CD4-positive, alpha-beta T cell treated with Interferon gamma for 1 hour (primary cell): ENCODE measurements around the gene APH1B.

Experiments used
- DNase-seq: peaks from one replicate; pipeline ENCODE4 v3.0.0-alpha.2; 2020

APH1B gene

DNA sequence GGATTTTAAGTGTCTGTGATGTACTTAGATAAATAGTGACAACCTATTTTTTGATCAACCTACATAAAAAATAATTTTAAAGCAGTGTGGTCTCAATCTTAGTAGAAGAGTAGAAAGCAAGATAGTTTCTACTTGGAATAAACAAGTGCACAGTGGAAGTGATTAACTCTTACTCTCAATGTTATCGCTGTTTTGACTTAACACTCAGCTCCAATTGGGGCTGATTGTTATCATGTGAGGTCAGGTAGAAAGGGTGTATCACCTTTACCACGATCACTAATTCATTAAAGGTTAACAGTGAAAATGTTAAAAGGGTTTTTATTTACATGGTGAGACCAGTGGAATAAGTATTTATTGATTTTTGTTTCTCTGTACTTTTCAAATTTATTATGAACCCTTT is 22.4 kb upstream of the APH1B start:
- DNase-seq: no peak

DNA sequence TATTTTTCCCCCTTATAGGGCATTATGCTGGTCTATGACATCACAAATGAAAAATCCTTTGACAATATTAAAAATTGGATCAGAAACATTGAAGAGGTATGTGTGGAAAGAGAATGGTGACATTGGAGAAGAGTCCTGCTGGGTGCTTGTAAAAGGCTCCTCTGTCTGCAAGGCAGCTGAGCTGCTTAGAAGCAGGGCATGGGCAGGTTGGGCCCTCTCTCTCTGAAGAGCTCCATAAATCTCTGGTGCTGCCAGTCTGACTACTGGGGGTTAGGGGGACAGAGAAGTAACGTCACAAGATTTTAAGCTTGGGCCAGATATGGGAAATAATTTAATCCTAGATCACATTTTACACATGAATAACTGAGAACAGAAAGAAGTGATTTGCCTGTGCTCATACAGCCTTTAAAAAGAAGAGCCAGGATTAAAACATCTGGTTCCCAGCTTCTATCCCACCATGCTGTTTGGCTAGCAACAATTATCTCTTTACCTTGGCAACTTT is 21.9 kb upstream of the APH1B start:
- no peak for DNase-seq

DNA sequence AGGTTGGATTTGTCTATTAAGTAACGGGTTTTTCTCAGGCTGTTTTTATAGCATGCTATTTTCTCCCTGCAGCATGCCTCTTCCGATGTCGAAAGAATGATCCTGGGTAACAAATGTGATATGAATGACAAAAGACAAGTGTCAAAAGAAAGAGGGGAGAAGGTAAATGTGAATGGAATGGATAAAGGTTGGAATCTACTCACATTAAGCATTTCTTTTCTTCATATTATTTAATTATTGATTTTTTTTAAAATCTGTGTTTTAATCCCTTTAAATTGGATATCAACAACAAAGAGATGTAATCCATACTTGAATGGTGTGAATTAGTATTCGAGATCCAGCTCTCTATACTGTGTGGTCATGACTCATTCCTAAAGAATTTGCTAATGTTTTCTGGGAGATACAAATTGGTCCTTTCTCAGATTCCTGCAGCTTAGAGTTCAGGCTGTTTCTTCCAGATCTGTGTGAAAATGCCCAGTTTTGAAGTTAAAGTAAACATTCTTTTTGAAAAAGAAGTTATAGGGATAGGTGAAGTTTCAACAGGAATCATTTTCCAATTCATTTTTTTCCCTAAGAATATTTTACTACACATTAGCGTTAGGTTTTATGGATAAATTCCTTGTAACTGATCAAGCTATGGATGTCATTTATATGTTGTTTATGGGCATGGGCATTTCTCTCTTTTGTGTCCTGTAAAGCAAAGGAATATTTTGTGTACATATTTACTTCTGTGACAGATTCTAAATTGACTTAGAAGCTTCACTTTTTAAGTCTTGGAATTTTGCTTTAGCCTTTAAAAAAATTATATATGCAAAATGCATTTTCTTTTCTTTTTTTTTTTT is 20.8 kb upstream of the APH1B start:
- DNase-seq: no peak

DNA sequence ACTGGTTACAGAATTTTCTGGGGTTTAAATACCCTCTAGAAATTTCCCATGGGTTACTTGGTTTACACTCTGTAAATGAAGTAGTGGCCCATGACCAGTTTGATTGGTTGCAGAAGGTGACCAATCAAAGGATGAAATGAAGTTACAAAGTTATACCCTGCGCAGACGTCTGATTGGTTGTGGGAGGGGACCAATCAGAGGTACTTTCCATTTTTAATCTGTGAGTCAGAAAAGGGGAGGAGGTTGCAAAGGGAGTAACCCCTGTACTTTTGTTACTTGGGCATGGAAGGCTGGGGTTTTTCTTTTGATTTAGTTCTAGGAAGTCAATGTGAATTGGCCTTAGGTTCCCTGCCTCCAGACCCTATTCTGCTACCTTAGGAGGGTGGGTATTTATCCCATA is 18.7 kb upstream of the APH1B start:
- no peak for DNase-seq

DNA sequence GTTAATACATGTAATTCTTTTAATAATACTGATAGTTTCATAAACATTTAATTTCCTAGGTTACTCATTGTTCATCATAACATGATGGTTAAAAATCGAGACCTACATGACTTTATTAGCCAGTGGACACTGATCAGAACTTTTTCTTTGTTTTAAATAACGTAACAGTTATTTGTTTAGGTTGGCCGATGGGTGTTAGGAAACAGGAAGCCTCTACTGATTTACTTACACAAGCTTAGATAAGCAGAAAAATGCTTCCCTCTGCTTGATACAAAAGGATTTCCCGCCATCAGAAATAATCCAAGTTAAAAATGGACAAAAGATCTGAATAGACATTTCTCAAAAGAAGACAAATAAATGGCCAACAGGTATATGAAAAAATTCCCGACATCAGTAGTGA is 16.6 kb upstream of the APH1B start:
- no peak for DNase-seq

DNA sequence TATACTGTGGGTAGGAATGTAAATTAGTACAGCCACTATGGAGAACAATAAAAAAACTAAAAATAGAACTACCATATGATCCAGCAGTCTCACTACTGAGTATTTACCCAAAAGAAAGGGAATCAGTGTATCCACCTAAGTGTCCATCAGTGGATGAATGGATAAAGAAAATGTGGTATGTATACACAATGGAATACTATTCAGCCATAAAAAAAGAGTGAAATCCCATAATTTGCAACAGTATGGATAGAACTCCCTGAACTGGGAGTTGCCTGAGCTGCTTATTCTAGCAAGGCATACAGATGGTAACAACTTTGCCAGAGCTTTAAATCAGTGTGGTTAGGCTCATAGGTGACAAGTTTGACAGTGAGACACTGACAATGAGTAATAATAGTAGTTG is 16.1 kb upstream of the APH1B start:
- DNase-seq: no peak

DNA sequence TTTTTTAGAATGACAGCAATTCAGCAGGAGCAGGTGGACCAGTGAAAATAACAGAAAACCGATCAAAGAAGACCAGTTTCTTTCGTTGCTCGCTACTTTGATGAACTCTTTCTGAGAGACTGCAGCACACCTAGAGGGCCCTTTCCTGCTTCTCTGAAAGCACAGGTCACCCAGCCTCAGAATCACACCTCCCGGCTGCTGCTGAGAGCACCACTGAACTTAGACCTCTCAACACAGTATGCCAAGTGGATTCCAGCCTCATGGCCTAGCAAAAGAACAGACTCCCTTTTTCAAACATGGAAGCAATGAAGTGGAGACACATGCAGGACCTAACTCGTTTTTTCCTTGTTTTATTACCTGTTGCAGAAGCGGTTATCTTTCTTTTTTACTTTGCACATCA is 13.9 kb upstream of the APH1B start:
- DNase-seq: no peak

DNA sequence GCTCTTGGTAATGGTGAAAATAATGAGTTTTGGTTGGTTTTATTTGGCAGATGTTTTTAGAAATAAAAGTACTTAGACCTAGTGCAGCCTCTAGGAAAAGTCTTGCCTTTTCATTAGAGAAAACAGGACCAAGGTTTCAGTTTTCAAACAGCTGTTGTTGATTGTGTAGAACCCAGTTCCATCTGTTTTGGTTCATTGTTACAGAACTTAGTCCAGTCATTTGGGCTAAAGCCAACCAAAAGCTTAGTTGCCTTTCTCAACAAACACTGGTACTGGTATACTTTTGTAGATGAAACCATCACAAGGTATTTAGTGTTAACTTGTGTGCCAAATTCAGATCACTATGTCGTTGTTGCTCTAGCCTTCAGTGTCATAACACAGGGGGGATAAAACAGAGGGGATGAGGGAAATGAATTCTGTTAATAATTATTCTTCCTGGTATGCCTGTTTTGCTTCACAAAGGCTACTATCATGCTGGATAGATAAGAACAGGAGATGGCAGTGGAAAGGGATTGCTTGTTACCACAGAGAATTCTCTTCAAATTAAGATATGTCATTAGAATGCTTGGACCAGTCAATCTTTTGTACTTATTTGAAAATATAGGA is 12.6 kb upstream of the APH1B start:
- DNase-seq: no peak

DNA sequence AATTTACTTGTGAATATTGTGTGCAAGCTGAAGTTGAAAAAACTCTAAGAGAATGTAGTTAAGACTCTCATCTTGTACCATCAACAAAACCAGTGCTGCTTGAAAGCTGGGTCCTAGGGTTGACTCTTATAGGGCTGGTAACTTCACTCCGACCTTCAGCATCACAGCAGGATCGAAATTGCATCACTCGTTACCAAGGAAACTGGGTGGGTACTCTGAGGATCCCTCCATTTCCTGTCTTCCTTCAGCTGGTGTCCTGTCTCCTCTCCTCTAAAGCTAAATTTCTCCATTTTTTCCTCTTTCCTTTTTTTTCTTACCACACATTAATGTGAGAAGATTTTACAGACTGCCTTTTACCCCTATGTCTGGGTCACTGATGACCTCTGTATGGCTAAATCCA is 3.0 kb upstream of the APH1B start:
- peak; percentile 3 for DNase-seq

DNA sequence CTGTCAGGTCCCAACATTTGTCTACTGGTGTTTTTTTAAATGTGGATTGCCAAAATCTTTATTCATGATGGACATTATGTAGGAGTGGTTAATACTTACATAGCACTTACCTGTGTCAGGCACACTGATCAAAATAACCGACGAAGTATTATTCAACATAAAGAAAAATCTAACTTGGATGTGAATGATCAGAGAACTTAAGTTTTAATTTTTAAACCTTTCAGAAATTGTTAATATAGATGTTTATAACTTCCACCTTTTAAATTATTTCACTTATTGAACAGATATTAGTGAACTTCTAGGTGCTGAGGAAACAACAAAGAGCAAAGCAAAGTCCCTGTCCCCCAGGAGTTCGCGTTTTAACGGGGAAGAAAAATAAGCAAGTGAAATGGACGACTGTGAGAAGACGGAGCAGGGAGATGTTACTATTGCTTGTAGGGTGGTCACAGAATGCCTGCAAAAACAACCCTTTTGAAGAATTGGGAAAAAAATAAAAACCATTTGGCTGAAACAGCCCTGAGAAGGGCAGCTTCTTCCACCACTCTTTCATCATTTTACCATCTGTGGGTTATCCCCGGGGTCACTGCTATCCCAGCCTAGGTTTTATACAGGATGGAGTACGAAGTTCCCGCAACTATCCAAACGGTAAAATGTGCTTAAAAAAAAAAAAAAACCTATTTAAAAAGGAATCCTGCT is 915 bp upstream of the APH1B start:
- DNase-seq: no peak

DNA sequence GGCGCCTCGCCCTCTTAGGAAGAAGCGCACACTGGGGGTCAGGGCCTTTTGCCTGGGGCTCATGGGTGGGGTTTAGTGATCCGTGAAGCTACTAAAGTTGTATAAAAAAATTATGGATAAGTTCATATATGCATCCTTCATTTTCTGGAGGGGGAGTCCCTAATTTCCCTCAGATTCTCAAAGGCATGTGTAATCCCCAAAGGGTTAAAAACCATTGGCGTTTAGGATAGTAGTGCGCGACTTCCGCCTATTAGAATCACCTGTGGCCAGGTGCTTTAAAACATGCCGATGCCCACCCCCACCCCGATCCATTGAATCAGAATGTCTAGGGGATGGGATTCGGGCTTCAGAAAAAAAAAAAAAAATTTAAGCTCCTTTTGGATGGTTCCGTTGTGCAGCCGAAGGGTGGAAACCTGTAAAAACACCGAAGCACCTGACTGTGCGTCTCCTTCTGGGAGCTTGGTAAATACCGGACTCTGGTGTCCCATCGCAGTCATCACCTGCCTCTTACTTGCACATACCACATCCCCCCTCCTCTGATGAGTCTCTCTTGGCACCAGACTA is 570 bp downstream of the APH1B start:
- DNase-seq: no peak

DNA sequence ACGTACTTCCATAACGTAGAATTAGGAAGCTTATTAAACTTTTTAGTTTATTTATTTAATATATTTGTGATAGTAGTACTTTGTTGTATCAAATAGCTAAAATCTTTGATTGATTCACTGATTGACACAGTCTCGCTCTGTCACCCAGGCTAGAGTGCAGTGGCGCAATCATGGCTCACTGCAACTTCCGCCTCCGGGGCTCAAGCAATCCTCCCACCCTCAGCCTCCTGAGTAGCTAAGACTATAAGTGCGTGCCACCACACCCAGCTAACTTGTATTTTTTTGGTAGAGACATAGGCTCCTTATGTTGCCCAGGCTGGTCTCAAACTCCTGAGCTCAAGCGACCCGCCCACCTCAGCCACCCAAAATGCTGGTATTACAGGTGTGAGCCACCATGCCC is 5.7 kb downstream of the APH1B start:
- DNase-seq: peak; percentile 49

DNA sequence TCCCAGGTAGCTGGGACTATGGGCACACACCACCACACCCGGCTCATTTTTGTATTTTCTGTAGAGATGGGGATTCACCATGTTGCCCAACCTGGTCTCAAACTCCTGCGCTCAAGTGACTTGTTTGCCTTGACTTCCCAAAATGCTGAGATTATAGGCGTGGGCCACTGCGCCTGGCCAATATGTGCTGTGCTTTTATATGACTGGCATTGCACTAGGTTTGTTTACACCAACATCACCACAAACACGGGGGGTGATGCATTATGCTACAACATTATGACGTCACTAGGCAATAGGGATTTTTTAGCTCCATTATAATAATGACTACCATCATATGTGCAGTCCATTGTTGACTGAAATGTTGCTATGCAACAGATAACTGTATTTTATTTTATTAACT is 6.9 kb downstream of the APH1B start:
- no peak for DNase-seq

DNA sequence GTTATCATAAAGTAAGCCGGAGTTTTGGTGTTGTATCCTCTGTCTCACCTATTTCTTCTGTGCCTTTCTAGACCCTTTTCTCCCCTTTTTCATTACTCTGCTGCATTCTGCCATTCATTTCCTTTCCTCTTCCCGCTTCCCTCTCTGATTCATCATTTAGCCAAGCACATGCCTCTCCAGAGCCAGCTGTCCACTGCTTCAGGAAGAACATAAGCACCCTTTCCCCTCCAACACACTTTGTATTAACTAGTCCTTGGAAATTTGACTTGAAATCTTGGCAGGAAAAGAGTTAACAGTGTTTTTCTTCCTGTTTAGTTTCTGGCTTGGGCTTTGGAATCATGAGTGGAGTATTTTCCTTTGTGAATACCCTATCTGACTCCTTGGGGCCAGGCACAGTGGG is 9.7 kb downstream of the APH1B start:
- DNase-seq: no peak

DNA sequence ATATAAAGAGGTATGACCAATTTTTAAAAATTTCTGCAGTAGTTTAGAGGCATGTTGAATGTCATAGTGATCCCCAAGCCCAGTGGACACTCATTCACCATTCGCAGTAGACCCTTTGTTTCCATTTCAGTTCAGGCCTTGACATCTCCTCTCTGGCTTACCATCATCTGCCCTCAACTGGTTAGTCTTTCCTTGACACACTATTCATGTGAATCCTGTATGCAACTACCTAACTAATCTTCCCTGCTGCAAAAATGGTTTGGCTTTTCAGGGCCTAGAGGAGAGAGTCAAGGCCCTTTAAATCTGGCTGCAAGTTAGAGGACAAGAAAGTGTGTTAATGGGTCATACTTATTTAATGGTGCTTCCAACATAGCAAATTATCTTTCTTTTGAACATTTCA is 10.9 kb downstream of the APH1B start:
- DNase-seq: no peak

DNA sequence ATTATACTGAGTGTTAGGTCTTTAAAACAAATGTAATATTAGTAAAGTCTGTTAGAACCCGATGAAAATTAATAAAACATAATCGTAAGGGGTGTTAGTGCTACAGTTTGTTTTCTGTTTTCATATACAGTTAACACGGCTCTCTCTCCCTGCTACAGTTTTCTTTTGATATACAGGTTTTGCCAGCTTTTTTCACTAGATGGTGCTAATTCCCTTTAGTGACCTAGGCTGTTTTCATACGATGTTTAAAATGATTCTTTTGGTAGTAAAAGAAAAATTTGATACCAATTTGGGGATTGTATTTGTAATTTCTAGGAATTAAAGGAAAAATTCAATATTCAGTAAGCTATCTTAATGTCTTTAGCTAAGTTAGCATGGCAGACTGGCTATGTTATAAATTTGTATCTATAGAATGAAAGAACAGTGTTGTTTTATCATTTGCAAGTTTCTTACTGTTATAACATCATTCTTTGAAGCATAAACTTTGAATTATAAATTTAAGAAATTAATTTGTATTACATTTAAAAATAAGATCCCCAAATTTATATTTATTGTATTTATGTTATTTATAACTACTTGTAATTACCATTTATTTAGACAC is 11.5 kb downstream of the APH1B start:
- DNase-seq: no peak

DNA sequence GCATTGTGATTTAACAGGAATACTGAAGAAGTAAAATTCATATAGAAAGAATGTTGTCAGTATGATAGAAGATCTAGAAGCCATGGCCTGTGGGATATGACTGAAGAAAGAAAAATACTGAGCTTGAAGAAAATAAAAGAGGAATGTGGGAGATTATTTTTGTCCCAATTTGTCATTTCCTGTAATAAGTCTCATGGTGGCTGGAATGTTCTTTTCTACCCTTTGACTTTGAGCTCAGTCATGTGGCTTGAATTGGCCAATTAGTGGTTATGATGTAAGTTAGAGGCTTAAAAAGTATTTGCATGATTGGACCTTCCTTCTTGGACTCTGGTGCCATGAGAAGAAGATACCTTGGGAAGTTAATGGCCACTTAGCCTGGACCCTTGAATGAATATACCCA is 14.1 kb downstream of the APH1B start:
- DNase-seq: no peak

DNA sequence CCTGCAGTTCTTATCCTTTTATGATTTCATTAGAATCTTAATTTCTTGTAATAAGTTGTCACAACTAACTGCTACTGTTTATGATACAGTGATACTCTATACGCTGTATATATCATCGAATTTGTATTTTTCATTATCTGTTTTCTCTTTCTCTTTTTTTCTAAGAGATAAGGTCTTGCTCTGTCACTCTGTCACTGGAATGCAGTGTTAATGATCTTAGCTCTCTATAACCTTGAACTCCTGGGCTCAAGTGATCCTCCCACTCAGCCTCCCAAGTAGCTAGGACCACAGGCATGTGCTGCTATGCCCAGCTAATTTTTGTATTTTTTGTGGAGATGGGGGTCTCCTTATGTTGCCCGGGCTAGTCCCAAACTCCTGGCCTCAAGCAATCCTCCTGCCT is 14.8 kb downstream of the APH1B start:
- no peak for DNase-seq

DNA sequence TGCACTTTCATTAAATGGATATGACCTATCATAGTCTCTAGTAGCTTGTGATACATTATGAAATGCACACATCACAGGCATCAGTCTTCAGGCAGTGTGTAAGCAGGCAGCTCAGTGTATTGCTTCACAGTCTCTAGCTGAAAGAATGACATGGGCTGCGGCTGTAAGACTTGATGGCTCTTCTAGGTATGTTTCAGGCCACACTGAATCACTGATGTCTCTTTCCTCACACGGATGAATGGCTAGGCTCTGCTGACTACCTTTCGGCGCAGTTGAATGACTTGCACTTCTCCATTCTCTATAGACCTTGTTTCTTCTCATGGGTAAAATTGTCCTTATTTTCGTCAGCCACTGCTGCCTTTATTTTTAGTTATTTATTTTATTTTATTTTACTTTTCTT is 15.4 kb downstream of the APH1B start:
- no peak for DNase-seq

DNA sequence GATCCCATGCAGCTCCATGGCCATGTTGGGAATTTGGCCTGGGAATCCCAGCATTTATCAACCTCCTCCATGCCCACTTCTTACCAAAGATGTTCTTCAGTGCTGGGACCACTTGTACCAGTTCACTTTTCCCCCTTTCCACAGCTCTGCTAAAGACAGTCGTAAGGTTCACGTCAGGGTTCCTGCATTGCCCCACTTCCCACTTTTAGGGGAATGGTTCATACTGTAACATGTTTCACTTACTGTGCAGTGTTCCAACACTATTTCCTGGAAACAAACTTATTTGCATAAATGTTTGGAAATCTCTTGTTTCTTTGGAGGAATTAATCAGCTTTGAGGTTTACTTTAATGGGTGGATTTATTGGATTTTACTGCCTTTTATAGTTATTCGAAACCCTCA is 17.0 kb downstream of the APH1B start:
- no peak for DNase-seq

DNA sequence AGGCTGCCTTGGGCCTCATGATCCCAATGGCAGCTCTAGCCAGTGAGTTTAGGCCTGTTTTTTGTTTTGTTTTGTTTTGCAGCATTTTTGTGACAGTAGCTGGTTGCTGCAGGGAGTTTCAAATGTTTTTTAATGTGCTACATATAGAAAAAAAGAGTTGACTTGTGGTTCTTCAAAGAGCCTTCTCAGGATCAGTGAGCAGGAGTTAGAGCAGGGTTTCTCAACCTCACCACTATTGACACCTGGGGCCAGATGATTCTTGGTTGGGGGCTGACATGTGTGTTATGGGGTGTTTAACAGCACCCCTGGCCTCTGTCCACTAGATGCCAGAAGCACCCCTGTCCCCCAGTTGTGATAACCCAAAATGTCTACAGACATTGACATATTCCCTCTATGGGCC is 17.9 kb downstream of the APH1B start:
- DNase-seq: no peak

DNA sequence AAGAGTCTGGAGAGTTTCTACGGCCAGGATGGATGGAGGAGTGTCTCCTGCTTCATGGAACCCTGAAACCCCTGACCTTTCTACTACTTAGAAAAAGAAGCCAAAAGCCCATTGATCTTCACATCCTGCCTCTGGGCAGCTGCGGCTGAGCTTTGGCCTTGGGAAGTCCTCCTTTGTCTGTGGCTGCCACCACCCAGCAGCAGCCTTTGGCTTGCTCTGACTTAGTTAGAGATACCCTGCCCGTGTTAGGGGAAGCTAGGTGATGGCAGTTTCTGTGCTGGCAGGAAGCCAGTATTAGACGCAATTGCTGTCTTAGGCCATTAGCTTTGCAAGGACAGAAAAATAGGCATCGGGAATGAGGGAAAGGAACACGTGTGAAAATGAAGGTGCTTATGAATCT is 18.8 kb downstream of the APH1B start:
- DNase-seq: no peak

DNA sequence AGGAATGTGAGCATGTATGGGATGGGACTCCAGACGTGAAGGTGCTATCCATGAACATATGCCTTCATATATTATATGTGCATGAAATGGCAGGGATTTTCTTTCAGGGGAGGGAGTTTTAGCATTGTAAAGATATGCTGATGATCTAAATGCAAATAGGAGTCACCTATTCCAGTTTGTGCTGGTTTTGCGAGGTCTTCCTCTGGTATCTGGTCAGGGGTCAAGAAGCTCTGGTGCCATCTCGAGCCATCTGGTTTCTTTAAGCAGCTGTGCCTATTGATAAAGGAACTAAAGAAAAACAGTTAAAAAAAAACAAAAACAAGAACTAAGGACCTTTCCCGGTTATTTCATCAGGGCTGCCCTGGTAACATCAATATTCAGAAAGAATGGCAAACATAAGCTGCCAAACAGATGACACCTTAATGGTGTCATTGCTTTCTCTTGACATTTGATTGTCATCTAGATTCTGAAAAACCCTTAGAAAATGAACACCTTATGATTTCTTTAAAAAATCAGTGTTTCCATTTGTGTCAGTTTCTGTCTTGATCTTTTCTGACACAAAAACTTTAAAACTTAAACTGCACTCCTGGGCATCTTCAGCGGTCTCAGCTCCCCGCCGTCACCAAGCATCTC is 22.7 kb downstream of the APH1B start:
- no peak for DNase-seq
